DOHH2 (cell line): ENCODE results near the gene CPD.

Experiments
- H3F3A ChIP-seq: fragments of 200-600 bp; sonication (generic), shearing (Covaris generic); 2 replicates; pipeline ENCODE4 v1.6.0; 2016; ENCODE audit warnings: antibody characterized with exemption, mild to moderate bottlenecking; ENCODE audit not compliant: control insufficient read depth, insufficient read depth
- H3K27ac ChIP-seq: fragments of 200-600 bp; sonication (generic); 2 replicates; pipeline ENCODE4 v1.5.1; 2014; ENCODE audit warnings: low read depth, mild to moderate bottlenecking, low read length, moderate library complexity
- H3K27me3 ChIP-seq: fragments of 200-600 bp; sonication (generic); 2 replicates; pipeline ENCODE4 v1.6.1; 2014; ENCODE audit warnings: mild to moderate bottlenecking, low read length, mixed read lengths; ENCODE audit not compliant: control insufficient read depth
- H3K36me3 ChIP-seq: fragments of 200-600 bp; sonication (generic); 2 replicates; pipeline ENCODE4 v1.6.1; 2014; ENCODE audit warnings: mild to moderate bottlenecking, low read length, moderate library complexity, mixed read lengths; ENCODE audit not compliant: control insufficient read depth
- H3K4me1 ChIP-seq: fragments of 200-600 bp; sonication (generic); 2 replicates; pipeline ENCODE4 v1.6.1; 2014; ENCODE audit warnings: mild to moderate bottlenecking, low read length, mixed read lengths; ENCODE audit not compliant: control insufficient read depth
- H3K4me2 ChIP-seq: fragments of 200-600 bp; sonication (generic); 2 replicates; pipeline ENCODE4 v1.6.0; 2014; ENCODE audit warnings: mild to moderate bottlenecking, low read length, moderate library complexity
- H3K4me3 ChIP-seq: fragments of 200-600 bp; sonication (generic); 2 replicates; pipeline ENCODE4 v1.5.1; 2014; ENCODE audit warnings: mild to moderate bottlenecking, low read length, mixed read lengths
- H3K79me2 ChIP-seq: fragments of 200-600 bp; sonication (generic); 2 replicates; pipeline ENCODE4 v1.6.1; 2014; ENCODE audit warnings: mild to moderate bottlenecking, low read length, mixed read lengths; ENCODE audit not compliant: control insufficient read depth
- H3K9me2 ChIP-seq: fragments of 200-600 bp; sonication (generic); replicated peaks from 2 replicates; pipeline ENCODE4 v1.6.1; 2014; ENCODE audit warnings: mild to moderate bottlenecking, low read length, mixed read lengths; ENCODE audit not compliant: control insufficient read depth
- H3K9me3 ChIP-seq: fragments of 200-600 bp; sonication (generic); 2 replicates; pipeline ENCODE4 v1.6.1; 2014; ENCODE audit warnings: antibody characterized with exemption, low read length, mixed read lengths; ENCODE audit not compliant: control insufficient read depth, insufficient read depth
- H4K20me1 ChIP-seq: fragments of 200-600 bp; sonication (generic); 2 replicates; pipeline ENCODE4 v1.6.0; 2014; ENCODE audit warnings: low read depth, mild to moderate bottlenecking, antibody characterized with exemption, low read length, moderate library complexity; ENCODE audit not compliant: control insufficient read depth, insufficient read depth
- EZH2phosphoT487 ChIP-seq: fragments of 200-600 bp; sonication (generic); IDR thresholded peaks from 2 replicates; pipeline ENCODE4 v1.6.1; 2017; ENCODE audit warnings: borderline replicate concordance, mild to moderate bottlenecking, antibody characterized with exemption, low read length, moderate library complexity, mixed read lengths
- TF ChIP-seq, protein P1 (sequence below): fragments of 200-600 bp; sonication (generic); IDR thresholded peaks from one replicate; pipeline ENCODE4 v1.5.1; 2014; ENCODE audit warnings: antibody characterized with exemption, mild to moderate bottlenecking, low read depth, low read length; ENCODE audit not compliant: poor library complexity, severe bottlenecking

Gene CPD

DNA sequence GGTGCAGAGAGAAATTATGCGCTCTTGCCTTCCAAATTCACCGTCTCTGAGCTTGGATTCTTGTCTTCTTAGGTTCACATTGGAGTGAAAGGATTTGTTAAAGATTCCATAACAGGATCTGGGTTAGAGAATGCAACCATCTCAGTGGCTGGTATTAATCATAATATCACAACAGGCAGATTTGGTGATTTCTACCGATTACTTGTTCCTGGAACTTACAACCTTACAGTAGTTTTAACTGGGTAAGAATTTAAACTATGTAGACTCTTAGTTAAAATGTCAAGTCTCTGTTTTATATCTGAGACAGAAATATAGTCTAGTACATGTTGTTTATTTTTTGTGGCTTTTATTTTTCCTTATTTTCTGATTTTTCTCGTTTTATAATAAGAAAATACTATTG, 42.9 kb downstream of the CPD start:
- Histone ChIP-seq H3K27me3 (no peaks in the 10 kb centered on the region), H3K9me3 (no peaks in the 10 kb centered on the region), H4K20me1 (no peaks in the 10 kb centered on the region), H3K36me3 (peaks cover 22% of the 10 kb centered on the region), H3F3A (no peaks in the 10 kb centered on the region), H3K4me3 (no peak overlapping the region), H3K79me2 (no peaks in the 10 kb centered on the region), H3K9me2 (no peaks in the 10 kb centered on the region), H3K27ac (no peak overlapping the region), H3K4me2 (no peak overlapping the region), H3K4me1 (no peaks in the 10 kb centered on the region)
- TF ChIP-seq, protein P1, sequence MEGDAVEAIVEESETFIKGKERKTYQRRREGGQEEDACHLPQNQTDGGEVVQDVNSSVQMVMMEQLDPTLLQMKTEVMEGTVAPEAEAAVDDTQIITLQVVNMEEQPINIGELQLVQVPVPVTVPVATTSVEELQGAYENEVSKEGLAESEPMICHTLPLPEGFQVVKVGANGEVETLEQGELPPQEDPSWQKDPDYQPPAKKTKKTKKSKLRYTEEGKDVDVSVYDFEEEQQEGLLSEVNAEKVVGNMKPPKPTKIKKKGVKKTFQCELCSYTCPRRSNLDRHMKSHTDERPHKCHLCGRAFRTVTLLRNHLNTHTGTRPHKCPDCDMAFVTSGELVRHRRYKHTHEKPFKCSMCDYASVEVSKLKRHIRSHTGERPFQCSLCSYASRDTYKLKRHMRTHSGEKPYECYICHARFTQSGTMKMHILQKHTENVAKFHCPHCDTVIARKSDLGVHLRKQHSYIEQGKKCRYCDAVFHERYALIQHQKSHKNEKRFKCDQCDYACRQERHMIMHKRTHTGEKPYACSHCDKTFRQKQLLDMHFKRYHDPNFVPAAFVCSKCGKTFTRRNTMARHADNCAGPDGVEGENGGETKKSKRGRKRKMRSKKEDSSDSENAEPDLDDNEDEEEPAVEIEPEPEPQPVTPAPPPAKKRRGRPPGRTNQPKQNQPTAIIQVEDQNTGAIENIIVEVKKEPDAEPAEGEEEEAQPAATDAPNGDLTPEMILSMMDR, result no peak
- TF ChIP-seq EZH2phosphoT487, result no peak

DNA sequence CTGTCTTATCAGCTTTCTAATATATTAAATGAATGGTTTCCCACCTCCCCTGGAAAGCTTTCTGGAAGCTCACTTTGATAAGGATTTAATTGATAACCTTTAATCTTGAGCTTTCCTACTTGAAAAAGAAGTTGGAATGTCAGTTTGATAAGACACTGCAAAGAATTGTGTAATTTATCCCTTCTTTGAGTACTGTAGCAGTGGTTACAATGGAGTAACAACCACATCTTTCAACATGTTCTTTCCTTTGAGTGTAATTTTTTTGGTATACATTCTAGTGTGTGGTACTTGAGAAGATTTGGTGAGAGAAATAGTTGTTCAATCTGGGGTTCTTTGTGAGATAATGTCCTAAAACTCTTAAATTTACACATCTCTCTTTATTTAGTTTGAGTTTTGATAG, 43.4 kb downstream of the CPD start:
- Histone ChIP-seq H3K36me3 (peaks cover 22% of the 10 kb centered on the region), H3F3A (no peaks in the 10 kb centered on the region), H3K9me3 (no peaks in the 10 kb centered on the region), H3K4me2 (no peak overlapping the region), H3K4me3 (no peak overlapping the region), H3K27ac (no peak overlapping the region), H3K4me1 (no peaks in the 10 kb centered on the region), H3K9me2 (no peaks in the 10 kb centered on the region), H3K79me2 (no peaks in the 10 kb centered on the region), H3K27me3 (no peaks in the 10 kb centered on the region), H4K20me1 (no peaks in the 10 kb centered on the region)
- TF ChIP-seq, protein P1, result no peak
- TF ChIP-seq EZH2phosphoT487, result no peak

DNA sequence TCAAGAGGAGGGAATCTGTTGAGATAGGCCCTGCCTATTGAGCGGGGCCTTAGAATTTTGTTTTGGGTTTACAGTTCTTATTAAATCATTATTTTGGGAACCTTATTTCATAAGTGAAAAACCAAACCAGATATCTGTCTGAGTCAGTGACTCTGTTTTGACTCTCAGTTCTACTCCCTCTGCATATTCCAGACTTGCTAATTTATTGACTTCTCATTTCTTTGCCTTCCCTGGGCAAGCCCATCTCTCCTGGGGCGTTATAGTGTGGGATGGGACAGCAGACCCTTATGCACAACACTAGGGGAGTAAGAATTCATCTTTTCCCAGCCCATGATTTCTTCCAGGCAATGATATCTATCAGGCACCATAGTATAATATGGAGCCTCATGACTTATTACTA, 45.7 kb downstream of the CPD start:
- Histone ChIP-seq H3K9me3 (no peaks in the 10 kb centered on the region), H3K9me2 (no peaks in the 10 kb centered on the region), H3K79me2 (no peaks in the 10 kb centered on the region), H3K36me3 (peaks cover 22% of the 10 kb centered on the region), H3K4me2 (no peak overlapping the region), H4K20me1 (no peaks in the 10 kb centered on the region), H3K27ac (no peak overlapping the region), H3K4me1 (no peaks in the 10 kb centered on the region), H3K27me3 (no peaks in the 10 kb centered on the region), H3K4me3 (no peak overlapping the region), H3F3A (no peaks in the 10 kb centered on the region)
- no peak for TF ChIP-seq EZH2phosphoT487
- TF ChIP-seq, protein P1, result no peak

DNA sequence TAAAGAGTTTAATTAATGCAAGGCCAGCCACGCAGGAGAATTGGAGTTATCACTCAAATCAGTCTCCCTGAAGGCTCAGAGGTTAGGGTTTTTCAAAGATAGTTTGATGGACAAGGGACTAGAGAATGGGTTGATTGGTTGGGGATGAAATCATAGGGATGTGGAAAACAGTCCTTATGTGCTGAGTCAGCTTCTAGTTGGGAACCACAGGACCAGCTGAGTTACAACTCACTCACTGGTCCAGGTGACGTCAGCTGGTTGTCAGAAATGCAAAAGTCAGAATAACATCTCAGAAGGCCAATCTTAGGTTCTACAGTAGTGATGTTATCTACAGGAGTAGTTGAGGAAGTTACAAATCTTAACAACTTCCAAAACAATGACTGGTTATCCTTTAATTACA, 47.6 kb downstream of the CPD start:
- Histone ChIP-seq H3K4me3 (no peak overlapping the region), H3K36me3 (peaks cover 20% of the 10 kb centered on the region), H4K20me1 (no peaks in the 10 kb centered on the region), H3K4me2 (no peak overlapping the region), H3K79me2 (no peaks in the 10 kb centered on the region), H3K4me1 (no peaks in the 10 kb centered on the region), H3K9me3 (no peaks in the 10 kb centered on the region), H3F3A (no peaks in the 10 kb centered on the region), H3K9me2 (no peaks in the 10 kb centered on the region), H3K27ac (no peak overlapping the region), H3K27me3 (no peaks in the 10 kb centered on the region)
- no peak for TF ChIP-seq EZH2phosphoT487
- TF ChIP-seq, protein P1, result no peak
